Neural crest cell (in vitro differentiated cells): ENCODE data around the gene BAZ2B. TPM values are rescaled to one million over a fixed set of nuclear protein-coding genes. Genes with fewer than 3 reads are reported as not detected.

Experiments
- DNase-seq: peaks from one replicate; pipeline ENCODE4 v3.0.0; 2021; ENCODE audit warnings: low read depth, mixed read lengths, low spot score
- H3K27ac Mint-ChIP-seq: one replicate; pipeline ENCODE4 v1.8.0; 2021; ENCODE audit warnings: mild to moderate bottlenecking, mixed read lengths; ENCODE audit not compliant: unreplicated experiment
- H3K27me3 Mint-ChIP-seq: 2 replicates; pipeline ENCODE4 v1.8.0; 2021; ENCODE audit warnings: low read depth, mild to moderate bottlenecking, mixed read lengths
- H3K36me3 Mint-ChIP-seq: 2 replicates; pipeline ENCODE4 v1.8.0; 2021; ENCODE audit warnings: low read depth, mild to moderate bottlenecking, mixed read lengths
- H3K4me1 Mint-ChIP-seq: 2 replicates; pipeline ENCODE4 v1.8.0; 2021; ENCODE audit warnings: mixed read lengths
- H3K4me3 Mint-ChIP-seq: one replicate; pipeline ENCODE4 v1.8.0; 2021; ENCODE audit warnings: mild to moderate bottlenecking, mixed read lengths
- H3K9me3 Mint-ChIP-seq: 2 replicates; pipeline ENCODE4 v1.8.0; 2021; ENCODE audit warnings: mixed read lengths
- CTCF ChIP-seq: fragments of 200-600 bp; sonication (generic); conservative IDR thresholded peaks from 2 replicates; pipeline ENCODE4 v1.5.0; 2021; ENCODE audit warnings: antibody characterized with exemption, mild to moderate bottlenecking
- total RNA-seq: library from RNA; stranded (reverse); gene quantifications from 2 replicates; pipeline ENCODE4 v1.2.1, GENCODE V29; 2021

Gene BAZ2B
- total RNA-seq, 1 donor from 2014 or later, result 65.9 TPM

GRCh38 chr2:159555651-159556392 lies 60.5 kb downstream of the BAZ2B start:
- Mint-ChIP-seq H3K27ac (no peak overlapping the region), H3K4me1 (peaks cover 5% of the 10 kb centered on the region), H3K36me3 (no peaks in the 10 kb centered on the region), H3K9me3 (no peaks in the 10 kb centered on the region), H3K4me3 (no peak overlapping the region), H3K27me3 (no peaks in the 10 kb centered on the region)
- TF ChIP-seq CTCF, result no peak
- no peak for DNase-seq

GRCh38 chr2:159553727-159554126 lies 62.6 kb downstream of the BAZ2B start:
- DNase-seq, result no peak
- Mint-ChIP-seq H3K36me3 (peaks cover 3% of the 10 kb centered on the region), H3K4me3 (no peak overlapping the region), H3K9me3 (no peaks in the 10 kb centered on the region), H3K4me1 (peaks cover 5% of the 10 kb centered on the region), H3K27me3 (no peaks in the 10 kb centered on the region), H3K27ac (no peak overlapping the region)
- no peak for TF ChIP-seq CTCF

- H3K4me1 Mint-ChIP-seq, result no peaks in the 10 kb centered on the region
- DNase-seq, result no peak
- H3K27me3 Mint-ChIP-seq, result no peaks in the 10 kb centered on the region
- H3K9me3 Mint-ChIP-seq, result no peaks in the 10 kb centered on the region
- H3K27ac Mint-ChIP-seq, result no peak overlapping the region
- TF ChIP-seq CTCF, result no peak
- H3K36me3 Mint-ChIP-seq, result peaks cover 3% of the 10 kb centered on the region
- no peak overlapping the region for H3K4me3 Mint-ChIP-seq
Measured at GRCh38 chr2:159551806-159552205, 64.5 kb downstream of the BAZ2B start.

GRCh38 chr2:159550231-159550630 lies 66.1 kb downstream of the BAZ2B start:
- DNase-seq, result no peak
- no peak for TF ChIP-seq CTCF
- Mint-ChIP-seq H3K4me1 (no peaks in the 10 kb centered on the region), H3K27ac (no peak overlapping the region), H3K27me3 (no peaks in the 10 kb centered on the region), H3K36me3 (peaks cover 3% of the 10 kb centered on the region), H3K4me3 (no peak overlapping the region), H3K9me3 (no peaks in the 10 kb centered on the region)

GRCh38 chr2:159549234-159549633 lies 67.1 kb downstream of the BAZ2B start:
- DNase-seq, result no peak
- Mint-ChIP-seq H3K4me3 (no peak overlapping the region), H3K27me3 (no peaks in the 10 kb centered on the region), H3K27ac (no peak overlapping the region), H3K4me1 (no peaks in the 10 kb centered on the region), H3K36me3 (peaks cover 8% of the 10 kb centered on the region), H3K9me3 (no peaks in the 10 kb centered on the region)
- TF ChIP-seq CTCF, result no peak
